Lung (tissue), 12 donors: ENCODE results near the gene ERC2. TPM values are rescaled to one million over a fixed set of nuclear protein-coding genes. Genes with fewer than 3 reads are reported as not detected.

Experiments
- ATAC-seq: fragments of 200-7000 bp; cut with Tn5 transposase; one replicate; pipeline ENCODE4 v1.9.1; 2020; ENCODE audit warnings: moderate number of reproducible peaks; ENCODE audit not compliant: insufficient read depth, low FRiP score
- DNase-seq, 3 donors: peaks; one replicate each; pipeline ENCODE4 v3.0.0-alpha.2; 2013 to 2017
- H3K27ac ChIP-seq, 2 donors: one replicate each; pipeline ENCODE4 v1.5.1; 2013; ENCODE audit warnings: mild to moderate bottlenecking in 2 of 2, moderate library complexity in 2 of 2, control low read depth in 1 of 2, inconsistent platforms in 1 of 2, low read depth in 1 of 2, low read length in 1 of 2
- H3K27me3 ChIP-seq, 3 donors: one replicate each; pipeline ENCODE4 v1.5.1; 2013; ENCODE audit warnings: low read length in 2 of 3; ENCODE audit not compliant: control insufficient read depth in 3 of 3, insufficient read depth in 3 of 3
- H3K36me3 ChIP-seq, 4 donors: one replicate each; pipeline ENCODE4 v1.5.1; 2013; ENCODE audit warnings: low read length in 4 of 4, mild to moderate bottlenecking in 1 of 4, moderate library complexity in 1 of 4; ENCODE audit not compliant: control insufficient read depth in 4 of 4, insufficient read depth in 4 of 4
- H3K4me1 ChIP-seq, 5 donors: one replicate each; pipeline ENCODE4 v1.5.1; 2013; ENCODE audit warnings: low read length in 5 of 5, mild to moderate bottlenecking in 2 of 5, moderate library complexity in 1 of 5; ENCODE audit not compliant: control insufficient read depth in 5 of 5, insufficient read depth in 5 of 5
- H3K4me3 ChIP-seq: one replicate; pipeline ENCODE4 v1.5.1; 2013; ENCODE audit warnings: mild to moderate bottlenecking, control low read depth, moderate library complexity
- H3K9ac ChIP-seq, 2 donors: one replicate each; pipeline ENCODE4 v1.5.1; 2013; ENCODE audit warnings: low read length in 2 of 2, control low read depth in 1 of 2; ENCODE audit not compliant: insufficient read depth in 1 of 2
- H3K9me3 ChIP-seq, 4 donors: one replicate each; pipeline ENCODE4 v1.5.1; 2013; ENCODE audit warnings: low read length in 3 of 4, mild to moderate bottlenecking in 1 of 4, moderate library complexity in 1 of 4; ENCODE audit not compliant: control insufficient read depth in 4 of 4, insufficient read depth in 3 of 4
- CTCF ChIP-seq: IDR thresholded peaks from 2 replicates; pipeline ENCODE4 v1.5.1; 2012; ENCODE audit warnings: mild to moderate bottlenecking; ENCODE audit errors: control extremely low read depth, extremely low read depth
- WGBS, 2 donors: extraction: QIAGEN DNeasy Blood & Tissue Kit; methylation state at CpG; one replicate each; pipeline ENCODE4 v1.1.7; 2013; 5-methylcytosine and 5-hydroxymethylcytosine counted together
- polyA plus RNA-seq, 2 donors: library from polyadenylated mRNA; stranded (reverse); fragments of 200-250 nt; gene quantifications; one replicate each; pipeline ENCODE4 v1.2.1, GENCODE V29; 2013
- total RNA-seq, 2 donors: library from RNA; depleted of rRNA in 1 of 2; stranded (reverse); fragments of >200 nt in 1 of 2; gene quantifications; one replicate each; pipeline ENCODE4 v1.2.1, GENCODE V29; 2014 to 2021
- donor health status: control.
- donor health status: control.
- donor health status: Bipolar disorder and iron deficiency.
- donor health status: healthy.
- donor health status: DM: yes; HTN: yes; CAD: no.

The ERC2 gene
- total and polyA plus RNA-seq, 4 donors = 0.20 to 3.5 (median 0.97) TPM

GRCh38 chr3:55558316-55558715 lies 910.0 kb downstream of the ERC2 start:
- H3K4me3 ChIP-seq = no peak overlapping the region
- DNase-seq (no peak), ATAC-seq (no peak)
- 71 to 73% methylated on average over 1 of the region's 1 CpG for WGBS, 2 donors
- H3K9me3 ChIP-seq = no peaks in the 10 kb centered on the region
- H3K27me3 ChIP-seq = no peaks in the 10 kb centered on the region
- no peaks in the 10 kb centered on the region for H3K36me3 ChIP-seq
- H3K27ac ChIP-seq = no peak overlapping the region
- peaks cover 3 to 30% (median 7%) of the 10 kb centered on the region in 5 donors for H3K4me1 ChIP-seq
- no peak overlapping the region for H3K9ac ChIP-seq
- TF ChIP-seq CTCF = no peak

- DNase-seq (no peak), ATAC-seq (no peak)
- no peak overlapping the region for H3K9ac ChIP-seq
- H3K9me3 ChIP-seq = no peaks in the 10 kb centered on the region
- 83 to 86% methylated on average over 1 of the region's 1 CpG for WGBS, 2 donors
- H3K27ac ChIP-seq = no peak overlapping the region
- H3K27me3 ChIP-seq = no peaks in the 10 kb centered on the region
- peaks cover 3 to 26% (median 7%) of the 10 kb centered on the region in 5 donors for H3K4me1 ChIP-seq
- no peak overlapping the region for H3K4me3 ChIP-seq
- no peak for TF ChIP-seq CTCF
- H3K36me3 ChIP-seq = no peaks in the 10 kb centered on the region
Observed at GRCh38 chr3:55557549-55557948, 910.7 kb downstream of the ERC2 start.

GRCh38 chr3:55556619-55557537 lies 911.4 kb downstream of the ERC2 start:
- H3K9me3 ChIP-seq = no peaks in the 10 kb centered on the region
- H3K27ac ChIP-seq = no peak overlapping the region
- no peak overlapping the region for H3K9ac ChIP-seq
- DNase-seq = peak in 2 of 3 donors; percentile 36 to 56
- H3K36me3 ChIP-seq = no peaks in the 10 kb centered on the region
- no peak for ATAC-seq
- H3K4me3 ChIP-seq = no peak overlapping the region
- no peak for TF ChIP-seq CTCF
- H3K4me1 ChIP-seq = peaks cover 3 to 26% (median 7%) of the 10 kb centered on the region in 5 donors
- 76 to 78% methylated on average over 4 of the region's 4 CpGs for WGBS, 2 donors
- H3K27me3 ChIP-seq = no peaks in the 10 kb centered on the region
